ENCODE data around the gene TMED10. TPM values are rescaled to one million over a fixed set of nuclear protein-coding genes. Genes with fewer than 3 reads are reported as not detected.

Gene TMED10
- total RNA-seq, 2 donors from 2014 or later = 264 to 267 TPM

DNA sequence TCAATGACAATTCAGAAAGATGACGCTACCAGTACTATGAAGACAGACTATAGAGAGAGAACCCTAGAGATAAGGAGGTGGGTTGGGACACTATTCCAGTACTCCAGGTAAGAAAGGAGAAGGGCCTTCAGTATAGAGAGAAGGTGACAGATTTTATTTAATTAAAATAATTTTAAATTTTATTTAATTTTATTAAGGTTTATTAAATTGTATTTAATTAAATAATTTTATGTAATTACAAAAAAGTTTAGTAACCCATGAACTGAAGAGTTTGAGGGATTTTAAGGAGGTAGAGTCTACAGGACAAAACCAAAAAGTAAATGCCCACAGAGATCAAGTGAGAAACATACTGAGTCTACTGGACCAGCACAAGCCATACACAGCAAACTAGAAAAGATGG, 20.3 kb downstream of the TMED10 start:
- no peaks in the 10 kb centered on the region for H3K27me3 ChIP-seq (ENCODE audit: control insufficient read depth, insufficient read depth, low read length, poor library complexity, severe bottlenecking)
- H3K27ac Mint-ChIP-seq = no peak overlapping the region
- no peaks in the 10 kb centered on the region for H3K27me3 Mint-ChIP-seq (ENCODE audit: insufficient read depth)
- TF ChIP-seq CTCF (conservative IDR thresholded peaks at IDR 0.05) = no peak
- no peak for DNase-seq
- no peaks in the 10 kb centered on the region for H3K9me3 Mint-ChIP-seq
- peaks cover 10% of the 10 kb centered on the region for H3K36me3 Mint-ChIP-seq (ENCODE audit: low read depth)
- H3K9me3 ChIP-seq (ENCODE audit: control insufficient read depth, low read length) = no peaks in the 10 kb centered on the region
- peaks cover 20% of the 10 kb centered on the region for H3K36me3 ChIP-seq (ENCODE audit: control insufficient read depth, insufficient read depth, low read length)
- H3K4me3 ChIP-seq (ENCODE audit: low read length) = no peak overlapping the region
- H3K4me1 ChIP-seq (ENCODE audit: control insufficient read depth, insufficient read depth, low read length) = no peaks in the 10 kb centered on the region
- no peak overlapping the region for H3K4me3 Mint-ChIP-seq
- H3K27ac ChIP-seq (ENCODE audit: low read depth, low read length) = no peak overlapping the region
- 100% methylated on average over 1 of the region's 1 CpG for WGBS, 2 experiments (ENCODE audit: insufficient coverage in 1 of 2, insufficient read length in 1 of 2)
- H3K9ac ChIP-seq (ENCODE audit: extremely low read depth, low read length, poor library complexity, severe bottlenecking) = no peak overlapping the region
- peaks cover 21% of the 10 kb centered on the region for H3K4me1 Mint-ChIP-seq

GRCh38 chr14:75155169-75155568, 21.2 kb downstream of the TMED10 start:
- WGBS, 2 experiments (ENCODE audit: insufficient coverage in 1 of 2, insufficient read length in 1 of 2) = 96 to 100% methylated on average over 2 to 3 of the region's 3 CpGs
- no peaks in the 10 kb centered on the region for H3K9me3 ChIP-seq (ENCODE audit: control insufficient read depth, low read length)
- no peak overlapping the region for H3K4me3 Mint-ChIP-seq
- TF ChIP-seq CTCF (conservative IDR thresholded peaks at IDR 0.05) = no peak
- no peak for DNase-seq
- H3K36me3 ChIP-seq (ENCODE audit: control insufficient read depth, insufficient read depth, low read length) = peaks cover 23% of the 10 kb centered on the region
- H3K9ac ChIP-seq (ENCODE audit: extremely low read depth, low read length, poor library complexity, severe bottlenecking) = no peak overlapping the region
- H3K36me3 Mint-ChIP-seq (ENCODE audit: low read depth) = peaks cover 11% of the 10 kb centered on the region
- H3K27ac Mint-ChIP-seq = peak overlapping the region; percentile 8
- no peaks in the 10 kb centered on the region for H3K27me3 Mint-ChIP-seq (ENCODE audit: insufficient read depth)
- H3K4me1 ChIP-seq (ENCODE audit: control insufficient read depth, insufficient read depth, low read length) = no peaks in the 10 kb centered on the region
- H3K4me3 ChIP-seq (ENCODE audit: low read length) = no peak overlapping the region
- no peaks in the 10 kb centered on the region for H3K27me3 ChIP-seq (ENCODE audit: control insufficient read depth, insufficient read depth, low read length, poor library complexity, severe bottlenecking)
- no peak overlapping the region for H3K27ac ChIP-seq (ENCODE audit: low read depth, low read length)
- H3K9me3 Mint-ChIP-seq = no peaks in the 10 kb centered on the region
- H3K4me1 Mint-ChIP-seq = peaks cover 16% of the 10 kb centered on the region

- peak overlapping the region; percentile 44 for H3K27ac Mint-ChIP-seq
- H3K4me3 ChIP-seq (ENCODE audit: low read length) = peak overlapping the region; percentile 6
Measured at GRCh38 chr14:75153295-75153694, 23.1 kb downstream of the TMED10 start.

More at GRCh38 chr14:75153295-75153694, 23.1 kb downstream of the TMED10 start:
- no peak for DNase-seq
- Histone ChIP-seq H3K4me1 (ENCODE audit: control insufficient read depth, insufficient read depth, low read length) (no peaks in the 10 kb centered on the region), H3K27me3 (ENCODE audit: control insufficient read depth, insufficient read depth, low read length, poor library complexity, severe bottlenecking) (no peaks in the 10 kb centered on the region), H3K27ac (ENCODE audit: low read depth, low read length) (no peak overlapping the region), H3K9me3 (ENCODE audit: control insufficient read depth, low read length) (no peaks in the 10 kb centered on the region), H3K36me3 (ENCODE audit: control insufficient read depth, insufficient read depth, low read length) (peaks cover 29% of the 10 kb centered on the region), H3K9ac (ENCODE audit: extremely low read depth, low read length, poor library complexity, severe bottlenecking) (no peak overlapping the region)
- WGBS, 2 experiments (ENCODE audit: insufficient coverage in 1 of 2, insufficient read length in 1 of 2) = 60 to 65% methylated on average over 1 of the region's 1 CpG
- TF ChIP-seq CTCF (conservative IDR thresholded peaks at IDR 0.05) = no peak
- H3K36me3 Mint-ChIP-seq (ENCODE audit: low read depth) = peaks cover 19% of the 10 kb centered on the region
- H3K4me1 Mint-ChIP-seq = peaks cover 12% of the 10 kb centered on the region
- H3K4me3 Mint-ChIP-seq = no peak overlapping the region
- H3K9me3 Mint-ChIP-seq = no peaks in the 10 kb centered on the region
- no peaks in the 10 kb centered on the region for H3K27me3 Mint-ChIP-seq (ENCODE audit: insufficient read depth)
